Activated naive CD4-positive, alpha-beta T cell treated with anti-CD3 and anti-CD28 coated beads for 36 hours (primary cell): ENCODE measurements around the gene CHIA. TPM values are rescaled to one million over a fixed set of nuclear protein-coding genes. Genes with fewer than 3 reads are reported as not detected.

Experiments
- CTCF ChIA-PET: fragments of 350-600 bp; sonication (Branson Sonifier 250); formaldehyde crosslinking; loops from one replicate; lab custom pipeline; 2021; ENCODE audit warnings: antibody characterized with exemption; lab: Charles Lee
- DNase-seq: peaks from one replicate; pipeline ENCODE4 v3.0.0-alpha.2; 2020
- H3K27ac Mint-ChIP-seq: one replicate; pipeline ENCODE4 v1.8.0; 2021; ENCODE audit warnings: mild to moderate bottlenecking, mixed read lengths
- H3K27me3 Mint-ChIP-seq: one replicate; pipeline ENCODE4 v1.8.0; 2021; ENCODE audit warnings: low read depth, mixed read lengths
- H3K36me3 Mint-ChIP-seq: one replicate; pipeline ENCODE4 v1.8.0; 2021; ENCODE audit warnings: low read depth, mixed read lengths
- H3K4me1 Mint-ChIP-seq: one replicate; pipeline ENCODE4 v1.8.0; 2021; ENCODE audit warnings: low read depth, mixed read lengths
- H3K4me3 Mint-ChIP-seq: one replicate; pipeline ENCODE4 v1.8.0; 2021; ENCODE audit warnings: mild to moderate bottlenecking, moderate library complexity, mixed read lengths
- H3K9me3 Mint-ChIP-seq: one replicate; pipeline ENCODE4 v1.8.0; 2021; ENCODE audit warnings: mixed read lengths
- intact Hi-C: fragments of 100-400 bp; cut with micrococcal nuclease; formaldehyde crosslinking; loops from one replicate; pipeline ENCODE4 v1.15.1; 2023
- total RNA-seq, 2 experiments: library from RNA; stranded (reverse); gene quantifications; one replicate each; pipeline ENCODE4 v1.2.3, GENCODE V29; 2021

The CHIA gene
- total RNA-seq, 2 experiments from 2014 or later = not detected

GRCh38 chr1:111270771-111271463 lies 19.7 kb upstream of the CHIA start:
- CTCF ChIA-PET = interaction anchor here (0.7 to 1.0 kb wide), 4 partner anchors 9 to 63 kb away, joined by 3 to 4 read pairs (median 3); no protein-coding TSS in a partner anchor
- Mint-ChIP-seq H3K27ac (no peak overlapping the region), H3K9me3 (peaks cover 3% of the 10 kb centered on the region), H3K27me3 (peaks cover 23% of the 10 kb centered on the region), H3K36me3 (no peaks in the 10 kb centered on the region), H3K4me3 (peak overlapping the region; percentile 57), H3K4me1 (peaks cover 27% of the 10 kb centered on the region)
- intact Hi-C loops = loop anchor here (5.0 to 10.0 kb wide), 2 partner anchors 136 to 324 kb away; no protein-coding TSS in a partner anchor
- DNase-seq = peak; percentile 37

- Mint-ChIP-seq H3K27ac (no peak overlapping the region), H3K4me1 (peaks cover 32% of the 10 kb centered on the region), H3K36me3 (no peaks in the 10 kb centered on the region), H3K4me3 (peak overlapping the region; percentile 57), H3K9me3 (peaks cover 3% of the 10 kb centered on the region), H3K27me3 (peaks cover 23% of the 10 kb centered on the region)
- intact Hi-C loops = loop anchor here (5.0 to 10.0 kb wide), 2 partner anchors 136 to 323 kb away; no protein-coding TSS in a partner anchor
- DNase-seq = no peak
- CTCF ChIA-PET = interaction anchor here (0.7 to 1.0 kb wide), 6 partner anchors 8 to 62 kb away, joined by 3 to 4 read pairs (median 3); no protein-coding TSS in a partner anchor
Measured at GRCh38 chr1:111271464-111271801, 19.2 kb upstream of the CHIA start.

GRCh38 chr1:111272081-111272480 lies 18.6 kb upstream of the CHIA start:
- no peak for DNase-seq
- Mint-ChIP-seq H3K36me3 (no peaks in the 10 kb centered on the region), H3K27ac (no peak overlapping the region), H3K9me3 (peaks cover 7% of the 10 kb centered on the region), H3K27me3 (peaks cover 23% of the 10 kb centered on the region), H3K4me3 (no peak overlapping the region), H3K4me1 (peaks cover 37% of the 10 kb centered on the region)
- intact Hi-C loops = loop anchor here (5.0 to 10.0 kb wide), 2 partner anchors 135 to 323 kb away; no protein-coding TSS in a partner anchor
- CTCF ChIA-PET = interaction anchor here (0.7 to 1.0 kb wide), 4 partner anchors 13 to 128 kb away, joined by 3 to 4 read pairs (median 4); no protein-coding TSS in a partner anchor

GRCh38 chr1:111274653-111275052 lies 16.0 kb upstream of the CHIA start:
- Mint-ChIP-seq H3K27me3 (peaks cover 23% of the 10 kb centered on the region), H3K36me3 (no peaks in the 10 kb centered on the region), H3K9me3 (peaks cover 8% of the 10 kb centered on the region), H3K27ac (peak overlapping the region; percentile 32), H3K4me1 (peaks cover 47% of the 10 kb centered on the region), H3K4me3 (no peak overlapping the region)
- intact Hi-C loops = loop anchor here (1.0 to 10.0 kb wide), 7 partner anchors 45 to 627 kb away; partner anchors contain the start of genes CEPT1 and DRAM2
- CTCF ChIA-PET = interaction anchor here (1.0 to 1.5 kb wide), 4 partner anchors 19 to 56 kb away, joined by 3 to 5 read pairs (median 4); no protein-coding TSS in a partner anchor
- DNase-seq = peak; percentile 32

GRCh38 chr1:111275079-111275478 lies 15.6 kb upstream of the CHIA start:
- DNase-seq = peak; percentile 46
- Mint-ChIP-seq H3K4me3 (no peak overlapping the region), H3K4me1 (peaks cover 47% of the 10 kb centered on the region), H3K36me3 (no peaks in the 10 kb centered on the region), H3K27ac (peak overlapping the region; percentile 32), H3K27me3 (peaks cover 22% of the 10 kb centered on the region), H3K9me3 (peaks cover 8% of the 10 kb centered on the region)
- CTCF ChIA-PET = interaction anchor here (1.0 to 1.5 kb wide), 4 partner anchors 19 to 56 kb away, joined by 3 to 5 read pairs (median 4); no protein-coding TSS in a partner anchor
- intact Hi-C loops = loop anchor here (2.0 to 10.0 kb wide), 4 partner anchors 52 to 628 kb away; partner anchors contain the start of genes CEPT1 and DRAM2

- Mint-ChIP-seq H3K36me3 (no peaks in the 10 kb centered on the region), H3K27me3 (peaks cover 15% of the 10 kb centered on the region), H3K27ac (peak overlapping the region; percentile 68), H3K4me1 (peaks cover 47% of the 10 kb centered on the region), H3K4me3 (no peak overlapping the region), H3K9me3 (peaks cover 8% of the 10 kb centered on the region)
- CTCF ChIA-PET = no interaction called here
- intact Hi-C loops = loop anchor here (1.0 to 10.0 kb wide), 5 partner anchors 53 to 629 kb away; partner anchors contain the start of genes CEPT1 and DRAM2
- DNase-seq = no peak
Measured at GRCh38 chr1:111275780-111276433, 14.7 kb upstream of the CHIA start.

GRCh38 chr1:111279144-111279543 lies 11.5 kb upstream of the CHIA start:
- no peak overlapping the region for H3K4me3 Mint-ChIP-seq
- no peaks in the 10 kb centered on the region for H3K36me3 Mint-ChIP-seq
- CTCF ChIA-PET = interaction anchor here (0.9 to 1.0 kb wide), 2 partner anchors 8 to 51 kb away, joined by 3 read pairs; partner anchors contain the start of gene CHI3L2
- H3K27ac Mint-ChIP-seq = no peak overlapping the region
- H3K9me3 Mint-ChIP-seq = peaks cover 8% of the 10 kb centered on the region
- intact Hi-C loops = loop anchor here (5.0 to 10.0 kb wide), 3 partner anchors 137 to 632 kb away; partner anchors contain the start of genes CEPT1 and DRAM2
- DNase-seq = no peak
- H3K27me3 Mint-ChIP-seq = no peaks in the 10 kb centered on the region
- peaks cover 40% of the 10 kb centered on the region for H3K4me1 Mint-ChIP-seq

GRCh38 chr1:111280267-111280666 lies 10.4 kb upstream of the CHIA start:
- intact Hi-C loops = no loop called here
- H3K4me3 Mint-ChIP-seq = no peak overlapping the region
- no peaks in the 10 kb centered on the region for H3K36me3 Mint-ChIP-seq
- no peak overlapping the region for H3K27ac Mint-ChIP-seq
- H3K4me1 Mint-ChIP-seq = peaks cover 30% of the 10 kb centered on the region
- H3K27me3 Mint-ChIP-seq = no peaks in the 10 kb centered on the region
- CTCF ChIA-PET = interaction anchor here (1.0 kb wide), 1 partner anchor 9 kb away, joined by 3 read pairs; no protein-coding TSS in a partner anchor
- DNase-seq = no peak
- peaks cover 8% of the 10 kb centered on the region for H3K9me3 Mint-ChIP-seq

GRCh38 chr1:111281411-111281810 lies 9.2 kb upstream of the CHIA start:
- intact Hi-C loops = no loop called here
- H3K4me1 Mint-ChIP-seq = peaks cover 20% of the 10 kb centered on the region
- no peak for DNase-seq
- CTCF ChIA-PET = interaction anchor here (0.6 kb wide), 1 partner anchor 119 kb away, joined by 3 read pairs; no protein-coding TSS in a partner anchor
- H3K36me3 Mint-ChIP-seq = no peaks in the 10 kb centered on the region
- no peaks in the 10 kb centered on the region for H3K27me3 Mint-ChIP-seq
- no peak overlapping the region for H3K4me3 Mint-ChIP-seq
- H3K27ac Mint-ChIP-seq = no peak overlapping the region
- peaks cover 5% of the 10 kb centered on the region for H3K9me3 Mint-ChIP-seq

- no peak overlapping the region for H3K4me3 Mint-ChIP-seq
- intact Hi-C loops = no loop called here
- H3K9me3 Mint-ChIP-seq = no peaks in the 10 kb centered on the region
- no peaks in the 10 kb centered on the region for H3K27me3 Mint-ChIP-seq
- DNase-seq = no peak
- peaks cover 11% of the 10 kb centered on the region for H3K4me1 Mint-ChIP-seq
- H3K36me3 Mint-ChIP-seq = no peaks in the 10 kb centered on the region
- CTCF ChIA-PET = no interaction called here
- no peak overlapping the region for H3K27ac Mint-ChIP-seq
Measured at GRCh38 chr1:111283838-111284237, 6.8 kb upstream of the CHIA start.

- intact Hi-C loops = no loop called here
- Mint-ChIP-seq H3K27ac (no peak overlapping the region), H3K4me1 (peaks cover 2% of the 10 kb centered on the region), H3K27me3 (no peaks in the 10 kb centered on the region), H3K4me3 (no peak overlapping the region), H3K36me3 (no peaks in the 10 kb centered on the region), H3K9me3 (no peaks in the 10 kb centered on the region)
- no peak for DNase-seq
- CTCF ChIA-PET = interaction anchor here (0.5 kb wide), 1 partner anchor 120 kb away, joined by 3 read pairs; no protein-coding TSS in a partner anchor
Measured at GRCh38 chr1:111285879-111286278, 4.8 kb upstream of the CHIA start.

- no peak overlapping the region for H3K4me3 Mint-ChIP-seq
- no peaks in the 10 kb centered on the region for H3K9me3 Mint-ChIP-seq
- H3K27ac Mint-ChIP-seq = no peak overlapping the region
- no peaks in the 10 kb centered on the region for H3K4me1 Mint-ChIP-seq
- CTCF ChIA-PET = no interaction called here
- no peak for DNase-seq
- H3K36me3 Mint-ChIP-seq = no peaks in the 10 kb centered on the region
- intact Hi-C loops = no loop called here
- H3K27me3 Mint-ChIP-seq = no peaks in the 10 kb centered on the region
Measured at GRCh38 chr1:111286912-111287311, 3.7 kb upstream of the CHIA start.
